WTC11 (cell line): Measurements from ENCODE around the gene SLC25A21. TPM values are rescaled to one million over a fixed set of nuclear protein-coding genes. Genes with fewer than 3 reads are reported as not detected.

Source experiments
- ATAC-seq: fragments of 200-7000 bp; cut with Tn5 transposase; 2 replicates; pipeline ENCODE4 v1.10.0; 2021; ENCODE audit warnings: mild to moderate bottlenecking, moderate library complexity
- CTCF ChIA-PET: fragments of 300-600 bp; sonication (Branson Sonifier 250); formaldehyde crosslinking; loops from one replicate; lab custom pipeline; 2021; ENCODE audit warnings: antibody characterized with exemption; lab: Charles Lee
- POLR2A ChIA-PET: fragments of 350-600 bp; sonication (Branson Sonifier 250); formaldehyde crosslinking; loops from one replicate; lab custom pipeline; 2021; ENCODE audit warnings: antibody characterized with exemption; lab: Charles Lee
- DNase-seq: peaks from one replicate; pipeline ENCODE4 v3.0.0; 2021; ENCODE audit warnings: low spot score
- H3K27ac Mint-ChIP-seq: 2 replicates; pipeline ENCODE4 v1.8.0; 2021; ENCODE audit warnings: mixed read lengths
- H3K27me3 Mint-ChIP-seq: 2 replicates; pipeline ENCODE4 v1.8.0; 2021; ENCODE audit warnings: low read depth, mild to moderate bottlenecking, moderate library complexity, mixed read lengths
- H3K36me3 Mint-ChIP-seq: 2 replicates; pipeline ENCODE4 v1.8.0; 2021; ENCODE audit warnings: mixed read lengths
- H3K4me1 Mint-ChIP-seq: 2 replicates; pipeline ENCODE4 v1.8.0; 2022; ENCODE audit warnings: mixed read lengths
- H3K4me3 Mint-ChIP-seq: 2 replicates; pipeline ENCODE4 v1.8.0; 2021; ENCODE audit warnings: mild to moderate bottlenecking, moderate library complexity, mixed read lengths
- H3K9me3 Mint-ChIP-seq: 2 replicates; pipeline ENCODE4 v1.8.0; 2021; ENCODE audit warnings: mixed read lengths
- CBFB ChIP-seq: sonication (generic); formaldehyde crosslinking; IDR thresholded peaks from 2 replicates; pipeline ENCODE4 v1.8.1; 2022; ENCODE audit warnings: mild to moderate bottlenecking, low read depth, missing genetic modification reagents
- CREM ChIP-seq: sonication (generic); formaldehyde crosslinking; IDR thresholded peaks from 2 replicates; pipeline ENCODE4 v1.8.1; 2022; ENCODE audit warnings: mild to moderate bottlenecking, missing genetic modification reagents, moderate library complexity
- E2F1 ChIP-seq: sonication (generic); formaldehyde crosslinking; IDR thresholded peaks from 2 replicates; pipeline ENCODE4 v1.8.0; 2022; ENCODE audit warnings: mild to moderate bottlenecking, missing genetic modification reagents
- ERG ChIP-seq: fragments of 250-450 bp; sonication (Bioruptor Pico); IDR thresholded peaks from 2 replicates; pipeline ENCODE4 v1.8.0; 2021; ENCODE audit warnings: mild to moderate bottlenecking
- HMGA2 ChIP-seq: fragments of 250-450 bp; sonication (Bioruptor Pico); IDR thresholded peaks from 2 replicates; pipeline ENCODE4 v1.4.0; 2021; ENCODE audit warnings: mild to moderate bottlenecking, moderate library complexity
- HMGXB4 ChIP-seq: sonication (generic); formaldehyde crosslinking; IDR thresholded peaks from 2 replicates; pipeline ENCODE4 v1.8.1; 2023; ENCODE audit warnings: mild to moderate bottlenecking, moderate library complexity, missing genetic modification reagents
- IRF1 ChIP-seq: sonication (generic); formaldehyde crosslinking; IDR thresholded peaks from 2 replicates; pipeline ENCODE4 v1.8.0; 2023; ENCODE audit warnings: missing genetic modification reagents
- MLX ChIP-seq: sonication (generic); formaldehyde crosslinking; IDR thresholded peaks from 2 replicates; pipeline ENCODE4 v1.8.1; 2023; ENCODE audit warnings: mild to moderate bottlenecking, missing genetic modification reagents, moderate library complexity
- NFE2L1 ChIP-seq: sonication (generic); formaldehyde crosslinking; IDR thresholded peaks from 2 replicates; pipeline ENCODE4 v1.8.1; 2023; ENCODE audit warnings: missing genetic modification reagents
- NR2C2 ChIP-seq: sonication (generic); formaldehyde crosslinking; IDR thresholded peaks from 2 replicates; pipeline ENCODE4 v1.8.0; 2022; ENCODE audit warnings: mild to moderate bottlenecking, missing genetic modification reagents
- OVOL2 ChIP-seq: fragments of 250-450 bp; sonication (Bioruptor Pico); IDR thresholded peaks from 2 replicates; pipeline ENCODE4 v1.9.0; 2021; ENCODE audit warnings: mild to moderate bottlenecking, borderline replicate concordance
- PREB ChIP-seq: sonication (generic); formaldehyde crosslinking; IDR thresholded peaks from 2 replicates; pipeline ENCODE4 v1.8.1; 2022; ENCODE audit warnings: mild to moderate bottlenecking, missing genetic modification reagents, moderate library complexity, borderline replicate concordance
- TEAD1 ChIP-seq: sonication (generic); formaldehyde crosslinking; IDR thresholded peaks from 2 replicates; pipeline ENCODE4 v1.8.0; 2022; ENCODE audit warnings: mild to moderate bottlenecking, missing genetic modification reagents
- TEAD4 ChIP-seq: sonication (generic); formaldehyde crosslinking; IDR thresholded peaks from 2 replicates; pipeline ENCODE4 v1.8.0; 2022; ENCODE audit warnings: mild to moderate bottlenecking, missing genetic modification reagents
- ZBTB21 ChIP-seq: sonication (generic); formaldehyde crosslinking; IDR thresholded peaks from 2 replicates; pipeline ENCODE4 v1.8.1; 2023; ENCODE audit warnings: mild to moderate bottlenecking, missing genetic modification reagents, borderline replicate concordance
- ZNF219 ChIP-seq: sonication (generic); formaldehyde crosslinking; IDR thresholded peaks from 2 replicates; pipeline ENCODE4 v1.8.0; 2023; ENCODE audit warnings: missing genetic modification reagents, mild to moderate bottlenecking, borderline replicate concordance
- ZNF232 ChIP-seq: sonication (generic); formaldehyde crosslinking; IDR thresholded peaks from 2 replicates; pipeline ENCODE4 v1.8.0; 2022; ENCODE audit warnings: mild to moderate bottlenecking, missing genetic modification reagents
- ZNF263 ChIP-seq: sonication (generic); formaldehyde crosslinking; IDR thresholded peaks from 2 replicates; pipeline ENCODE4 v1.8.1; 2022; ENCODE audit warnings: low read depth, mild to moderate bottlenecking, moderate library complexity, missing genetic modification reagents
- ZNF396 ChIP-seq: fragments of 250-450 bp; sonication (Bioruptor Pico); IDR thresholded peaks from 2 replicates; pipeline ENCODE4 v1.8.0; 2021; ENCODE audit warnings: mild to moderate bottlenecking, moderate library complexity, borderline replicate concordance
- ZNF425 ChIP-seq: fragments of 250-450 bp; sonication (Bioruptor Pico); conservative IDR thresholded peaks from 2 replicates; pipeline ENCODE4 v1.9.0; 2021; ENCODE audit warnings: mild to moderate bottlenecking
- total RNA-seq: library from RNA; stranded (reverse); gene quantifications from 3 replicates; pipeline ENCODE4 v1.2.3, GENCODE V29; 2021

Gene SLC25A21
- total RNA-seq, 1 experiment from 2014 or later = 8.2 TPM

- CTCF ChIA-PET = interaction anchor here (1.0 to 1.7 kb wide), 4 partner anchors 10 to 615 kb away, joined by 3 read pairs; no protein-coding TSS in a partner anchor
These were observed 32.2 kb downstream of the SLC25A21 start for GRCh38 chr14:37140176-37140575.

GRCh38 chr14:37139710-37140109 is 32.7 kb downstream of the SLC25A21 start:
- Mint-ChIP-seq H3K4me1 (peaks cover 8% of the 10 kb centered on the region; the same call in 1 of the 2 replicates), H3K4me3 (no peak overlapping the region), H3K27ac (no peak overlapping the region), H3K27me3 (no peaks in the 10 kb centered on the region), H3K36me3 (no peaks in the 10 kb centered on the region), H3K9me3 (no peaks in the 10 kb centered on the region)
- DNase-seq = no peak
- POLR2A ChIA-PET = no interaction called here
- no peak for ATAC-seq
- CTCF ChIA-PET = interaction anchor here (1.0 to 1.7 kb wide), 4 partner anchors 10 to 615 kb away, joined by 3 read pairs; no protein-coding TSS in a partner anchor
- TF ChIP-seq CBFB (CRISPR knock-in tag) = no peak
- TF ChIP-seq ERG = no peak
- no peak for TF ChIP-seq IRF1
- no peak for TF ChIP-seq ZNF232 (CRISPR knock-in tag)
- TF ChIP-seq HMGA2 (CRISPR knock-in tag) = no peak
- no peak for TF ChIP-seq TEAD1
- TF ChIP-seq OVOL2 = no peak
- TF ChIP-seq ZNF219 (CRISPR knock-in tag) = no peak
- TF ChIP-seq ZNF263 (CRISPR knock-in tag) = no peak
- TF ChIP-seq NR2C2 (CRISPR knock-in tag) = no peak
- no peak for TF ChIP-seq PREB
- no peak for TF ChIP-seq NFE2L1 (CRISPR knock-in tag)
- no peak for TF ChIP-seq CREM (CRISPR knock-in tag)
- no peak for TF ChIP-seq E2F1
- TF ChIP-seq ZNF425 (CRISPR knock-in tag) = no peak
- no peak for TF ChIP-seq MLX (CRISPR knock-in tag)
- no peak for TF ChIP-seq HMGXB4 (CRISPR knock-in tag)
- TF ChIP-seq, all 79 proteins: peak for 0

More at GRCh38 chr14:37140176-37140575, 32.2 kb downstream of the SLC25A21 start:
- DNase-seq = no peak
- ATAC-seq = no peak
- H3K9me3 Mint-ChIP-seq = no peaks in the 10 kb centered on the region
- no peak overlapping the region for H3K27ac Mint-ChIP-seq
- no peaks in the 10 kb centered on the region for H3K36me3 Mint-ChIP-seq
- H3K27me3 Mint-ChIP-seq = no peaks in the 10 kb centered on the region
- peaks cover 8% of the 10 kb centered on the region; the same call in 1 of the 2 replicates for H3K4me1 Mint-ChIP-seq
- no peak overlapping the region for H3K4me3 Mint-ChIP-seq
- TF ChIP-seq ZBTB21 (CRISPR knock-in tag) (no peak), TEAD4 (no peak), ZNF232 (CRISPR knock-in tag) (no peak), ZNF396 (CRISPR knock-in tag) (no peak)
- POLR2A ChIA-PET = no interaction called here
